ENCODE results near the gene CUTA. TPM values are rescaled to one million over a fixed set of nuclear protein-coding genes. Genes with fewer than 3 reads are reported as not detected.

The CUTA gene
- total RNA-seq, 1 experiment from 2014 or later: 186 TPM

DNA sequence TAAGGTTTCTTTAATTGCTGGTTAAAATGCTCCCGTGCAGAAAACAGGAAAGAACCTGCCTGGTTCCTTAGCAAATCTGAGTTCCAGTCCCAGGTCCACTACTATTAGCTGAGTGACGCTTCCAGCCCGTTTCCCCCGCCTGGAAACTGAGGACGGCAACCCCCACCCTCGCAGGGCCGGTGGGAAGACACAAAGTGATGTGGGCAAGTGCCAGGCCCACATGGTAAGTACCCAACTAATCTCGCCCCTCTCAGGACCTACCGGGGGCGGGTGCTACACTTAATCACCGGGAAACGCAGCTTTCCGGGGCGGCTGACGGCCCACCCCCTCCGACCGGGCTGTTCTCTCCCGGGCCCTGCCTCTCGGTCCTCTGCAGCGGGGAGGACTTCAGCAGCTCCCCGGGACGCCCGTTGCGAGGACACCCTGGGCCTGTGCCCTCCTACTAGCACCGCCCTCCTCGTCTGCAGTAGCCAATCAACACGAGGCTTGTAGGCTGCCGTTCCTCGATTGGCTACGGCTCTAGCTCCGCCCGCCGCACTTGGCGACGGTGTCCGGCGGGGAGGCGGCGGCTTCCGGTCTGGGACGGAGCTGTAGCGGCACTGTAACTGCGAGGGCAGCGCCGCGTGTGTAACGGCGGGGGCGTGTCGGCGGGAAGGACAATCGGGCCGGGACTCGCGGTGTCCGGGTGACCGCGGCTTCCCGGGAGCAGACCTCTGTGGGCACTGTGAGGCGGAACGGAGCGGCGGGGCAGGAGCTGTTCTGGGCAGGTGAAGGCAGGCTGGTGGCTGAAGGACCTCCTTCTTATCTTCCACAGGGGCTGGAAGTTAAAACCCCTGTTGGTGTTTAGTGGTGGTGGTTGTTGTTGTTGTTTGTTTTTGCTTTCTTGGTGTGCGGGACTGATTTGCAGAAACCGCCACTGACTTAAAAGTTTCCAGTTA lies 36.4 kb upstream of the CUTA start, which contains the start of gene ZBTB9:
Gene ZBTB9 (plus strand): TSS at position 568 of the 938 bp plus-strand sequence. CDS start 525 bp downstream, outside the sequence.
- ATAC-seq (peak; percentile 97), DNase-seq (ENCODE audit: low read depth, low spot score) (peak; percentile 90)
- Histone ChIP-seq H3K36me3 (ENCODE audit: control insufficient read depth in 1 of 2, insufficient read depth in 2 of 2, low read length in 2 of 2) (peaks cover 4 to 14% of the 10 kb centered on the region in 2 experiments; a peak in 3 of 4 replicates), H3K4me3 (replicated peaks in 1 of 2; ENCODE audit: low read depth in 1 of 2, low read length in 2 of 2) (peak within 1 kb of the TSS; percentile 95 to 99), H3K9me2 (ENCODE audit: insufficient read depth) (no peaks in the 10 kb centered on the region), H4K20me1 (ENCODE audit: insufficient read depth) (no peaks in the 10 kb centered on the region), H3K27ac (ENCODE audit: low read depth, low read length) (peak within 1 kb of the TSS; percentile 72), H2AFZ (ENCODE audit: low read depth, low read length, poor library complexity, severe bottlenecking) (no peak within 1 kb of the TSS), H3K4me2 (ENCODE audit: low read length) (peak within 1 kb of the TSS; percentile 98), H3K27me3 (ENCODE audit: insufficient read depth, low read length) (no peaks in the 10 kb centered on the region), H3K79me2 (ENCODE audit: insufficient read depth, low read length) (peaks cover 30% of the 10 kb centered on the region), H3K9ac (ENCODE audit: low read length) (peak within 1 kb of the TSS; percentile 90), H3K4me1 (ENCODE audit: control insufficient read depth in 1 of 2, insufficient read depth in 2 of 2, low read length in 2 of 2) (peaks cover 5 to 11% of the 10 kb centered on the region in 2 experiments; a peak in 3 of 4 replicates), H3K9me3 (ENCODE audit: control insufficient read depth in 1 of 2, insufficient read depth in 1 of 2, low read depth in 1 of 2, low read length in 2 of 2) (no peaks in the 10 kb centered on the region)
- intact Hi-C loops (cut with micrococcal nuclease): no loop called here
- TF ChIP-seq ELF1 (IDR thresholded peaks at IDR 0.05; ENCODE audit: borderline replicate concordance, low read depth) (no peak), YY1 (IDR thresholded peaks at IDR 0.05; ENCODE audit: extremely low read depth, insufficient replicate concordance, low read depth, low read length) (peak; percentile 66), ZFX (IDR thresholded peaks at IDR 0.05) (peak; percentile 73), SIN3A (IDR thresholded peaks at IDR 0.05; ENCODE audit: low read depth) (peak; percentile 98), CBX3 (IDR thresholded peaks at IDR 0.05; ENCODE audit: low read depth) (no peak), EGR1 (IDR thresholded peaks at IDR 0.05; ENCODE audit: low read depth) (peak; percentile 90), EZH2phosphoT487 (IDR thresholded peaks at IDR 0.05; ENCODE audit: borderline replicate concordance) (no peak), FOSL1 (IDR thresholded peaks at IDR 0.05; ENCODE audit: low read depth) (no peak), POLR2AphosphoS5 (IDR thresholded peaks at IDR 0.05; ENCODE audit: low read depth, low read length) (peak; percentile 96), MAX (IDR thresholded peaks at IDR 0.05) (peak; percentile 98), POLR2A (IDR thresholded peaks at IDR 0.05; ENCODE audit: borderline replicate concordance, extremely low read depth, insufficient read depth, insufficient read length) (peak; percentile 43), JUND (IDR thresholded peaks at IDR 0.05) (no peak), CTCF (IDR thresholded peaks at IDR 0.05 in 2 of 3, conservative IDR thresholded peaks at IDR 0.05 in 1 of 3; ENCODE audit: borderline replicate concordance in 1 of 3, insufficient read depth in 1 of 3, low read depth in 2 of 3, low read length in 2 of 3) (no peak), SP1 (IDR thresholded peaks at IDR 0.05; ENCODE audit: low read depth) (peak; percentile 97), CEBPB (IDR thresholded peaks at IDR 0.05; ENCODE audit: low read depth) (no peak), SRF (IDR thresholded peaks at IDR 0.05; ENCODE audit: low read depth) (peak; percentile 11; the same call in 1 of the 2 replicates)
- TF ChIP-seq, protein P1, sequence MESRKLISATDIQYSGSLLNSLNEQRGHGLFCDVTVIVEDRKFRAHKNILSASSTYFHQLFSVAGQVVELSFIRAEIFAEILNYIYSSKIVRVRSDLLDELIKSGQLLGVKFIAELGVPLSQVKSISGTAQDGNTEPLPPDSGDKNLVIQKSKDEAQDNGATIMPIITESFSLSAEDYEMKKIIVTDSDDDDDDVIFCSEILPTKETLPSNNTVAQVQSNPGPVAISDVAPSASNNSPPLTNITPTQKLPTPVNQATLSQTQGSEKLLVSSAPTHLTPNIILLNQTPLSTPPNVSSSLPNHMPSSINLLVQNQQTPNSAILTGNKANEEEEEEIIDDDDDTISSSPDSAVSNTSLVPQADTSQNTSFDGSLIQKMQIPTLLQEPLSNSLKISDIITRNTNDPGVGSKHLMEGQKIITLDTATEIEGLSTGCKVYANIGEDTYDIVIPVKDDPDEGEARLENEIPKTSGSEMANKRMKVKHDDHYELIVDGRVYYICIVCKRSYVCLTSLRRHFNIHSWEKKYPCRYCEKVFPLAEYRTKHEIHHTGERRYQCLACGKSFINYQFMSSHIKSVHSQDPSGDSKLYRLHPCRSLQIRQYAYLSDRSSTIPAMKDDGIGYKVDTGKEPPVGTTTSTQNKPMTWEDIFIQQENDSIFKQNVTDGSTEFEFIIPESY (IDR thresholded peaks at IDR 0.05; ENCODE audit: extremely low read depth, insufficient replicate concordance, low read length): no peak
- ChIA-PET RAD21 (ENCODE audit: low non-redundant PET in 1 of 2, low total read pairs in 2 of 2, uncharacterized antibody in 2 of 2, unreplicated experiment in 2 of 2) (no interaction called here), POLR2A (interaction anchor here (0.7 to 1.9 kb wide), 7 partner anchors 8 to 664 kb away, joined by 3 to 7 read pairs (median 3); no protein-coding TSS in a partner anchor), CTCF (interaction anchor here (1.0 to 1.4 kb wide), 2 partner anchors 25 to 28 kb away, joined by 3 to 7 read pairs; no protein-coding TSS in a partner anchor)
- BruUV-seq (replicated peaks): TSS peak; percentile 96
